ENCODE measurements around the gene MRGPRF. TPM values are rescaled to one million over a fixed set of nuclear protein-coding genes. Genes with fewer than 3 reads are reported as not detected.

MRGPRF gene
- polyA plus RNA-seq, 1 donor from 2014 or later, result not detected

- Histone ChIP-seq H3K79me2 (replicated peaks; ENCODE audit: insufficient read depth, low read length) (no peaks in the 10 kb centered on the region), H4K20me1 (ENCODE audit: insufficient read depth) (no peaks in the 10 kb centered on the region), H2AFZ (ENCODE audit: low read depth, low read length) (no peak overlapping the region), H3K4me2 (ENCODE audit: low read length) (no peak overlapping the region), H3K9me3 (ENCODE audit: low read length) (no peaks in the 10 kb centered on the region), H3K27me3 (ENCODE audit: insufficient read depth, low read depth, low read length) (no peaks in the 10 kb centered on the region), H3K36me3 (ENCODE audit: insufficient read depth, low read length) (no peaks in the 10 kb centered on the region), H3K27ac (ENCODE audit: low read length) (no peak overlapping the region), H3F3A (ENCODE audit: insufficient read depth, low read length, poor library complexity, severe bottlenecking) (no peaks in the 10 kb centered on the region), H3K9ac (ENCODE audit: low read length) (no peak overlapping the region), H3K4me3 (ENCODE audit: low read length) (no peak overlapping the region), H3K9me2 (ENCODE audit: insufficient read depth, low read length) (no peaks in the 10 kb centered on the region)
- TF ChIP-seq MXI1 (conservative IDR thresholded peaks at IDR 0.05; ENCODE audit: poor library complexity, severe bottlenecking) (no peak), RAD21 (conservative IDR thresholded peaks at IDR 0.05) (no peak), TAF1 (IDR thresholded peaks at IDR 0.05; ENCODE audit: low read depth) (no peak), SMC3 (conservative IDR thresholded peaks at IDR 0.05; ENCODE audit: poor library complexity) (no peak)
Observed at GRCh38 chr11:69034123-69034867, 21.2 kb upstream of the MRGPRF start.

GRCh38 chr11:69033431-69033830 lies 20.4 kb upstream of the MRGPRF start:
- Histone ChIP-seq H3K27ac (ENCODE audit: low read length) (no peak overlapping the region), H3K36me3 (ENCODE audit: insufficient read depth, low read length) (no peaks in the 10 kb centered on the region), H3K9me3 (ENCODE audit: low read length) (no peaks in the 10 kb centered on the region), H3K4me2 (ENCODE audit: low read length) (no peak overlapping the region), H3K4me3 (ENCODE audit: low read length) (no peak overlapping the region), H3K9ac (ENCODE audit: low read length) (no peak overlapping the region), H3K27me3 (ENCODE audit: insufficient read depth, low read depth, low read length) (no peaks in the 10 kb centered on the region), H3F3A (ENCODE audit: insufficient read depth, low read length, poor library complexity, severe bottlenecking) (no peaks in the 10 kb centered on the region), H2AFZ (ENCODE audit: low read depth, low read length) (no peak overlapping the region), H4K20me1 (ENCODE audit: insufficient read depth) (no peaks in the 10 kb centered on the region), H3K79me2 (replicated peaks; ENCODE audit: insufficient read depth, low read length) (no peaks in the 10 kb centered on the region), H3K9me2 (ENCODE audit: insufficient read depth, low read length) (no peaks in the 10 kb centered on the region)
- no peak for TF ChIP-seq TAF1 (IDR thresholded peaks at IDR 0.05; ENCODE audit: low read depth)
- no peak for TF ChIP-seq MXI1 (conservative IDR thresholded peaks at IDR 0.05; ENCODE audit: poor library complexity, severe bottlenecking)
- TF ChIP-seq REST (IDR thresholded peaks at IDR 0.05; ENCODE audit: borderline replicate concordance), result no peak
- no peak for TF ChIP-seq EZH2 (IDR thresholded peaks at IDR 0.05; ENCODE audit: borderline replicate concordance, insufficient read depth, low read length, poor library complexity, severe bottlenecking)
- no peak for TF ChIP-seq EP300 (conservative IDR thresholded peaks at IDR 0.05; ENCODE audit: poor library complexity, severe bottlenecking)

- Histone ChIP-seq H3K9ac (ENCODE audit: low read length) (no peak overlapping the region), H3K36me3 (ENCODE audit: insufficient read depth, low read length) (no peaks in the 10 kb centered on the region), H3K27ac (ENCODE audit: low read length) (no peak overlapping the region), H3K9me3 (ENCODE audit: low read length) (no peaks in the 10 kb centered on the region), H3K79me2 (replicated peaks; ENCODE audit: insufficient read depth, low read length) (no peaks in the 10 kb centered on the region), H3K9me2 (ENCODE audit: insufficient read depth, low read length) (no peaks in the 10 kb centered on the region), H2AFZ (ENCODE audit: low read depth, low read length) (no peak overlapping the region), H3K27me3 (ENCODE audit: insufficient read depth, low read depth, low read length) (no peaks in the 10 kb centered on the region), H3K4me2 (ENCODE audit: low read length) (no peak overlapping the region), H3F3A (ENCODE audit: insufficient read depth, low read length, poor library complexity, severe bottlenecking) (no peaks in the 10 kb centered on the region), H3K4me3 (ENCODE audit: low read length) (no peak overlapping the region), H4K20me1 (ENCODE audit: insufficient read depth) (no peaks in the 10 kb centered on the region)
- TF ChIP-seq REST (IDR thresholded peaks at IDR 0.05; ENCODE audit: borderline replicate concordance), result no peak
- TF ChIP-seq CTCF (IDR thresholded peaks at IDR 0.05; ENCODE audit: poor library complexity, severe bottlenecking), result no peak
- no peak for TF ChIP-seq EZH2 (IDR thresholded peaks at IDR 0.05; ENCODE audit: borderline replicate concordance, insufficient read depth, low read length, poor library complexity, severe bottlenecking)
- no peak for TF ChIP-seq EP300 (conservative IDR thresholded peaks at IDR 0.05; ENCODE audit: poor library complexity, severe bottlenecking)
- TF ChIP-seq SMC3 (conservative IDR thresholded peaks at IDR 0.05; ENCODE audit: poor library complexity), result no peak
- no peak for TF ChIP-seq MXI1 (conservative IDR thresholded peaks at IDR 0.05; ENCODE audit: poor library complexity, severe bottlenecking)
- TF ChIP-seq TAF1 (IDR thresholded peaks at IDR 0.05; ENCODE audit: low read depth), result no peak
- no peak for TF ChIP-seq POLR2AphosphoS5 (IDR thresholded peaks at IDR 0.05)
- no peak for TF ChIP-seq RAD21 (conservative IDR thresholded peaks at IDR 0.05)
Observed at GRCh38 chr11:69032833-69033232, 19.8 kb upstream of the MRGPRF start.

All from neural cell (in vitro differentiated cells).